Pulmonary artery endothelial cell (primary cell): ENCODE measurements around the gene RACK1. TPM values are rescaled to one million over a fixed set of nuclear protein-coding genes. Genes with fewer than 3 reads are reported as not detected.

Source experiments
- DNase-seq: peaks from one replicate; pipeline ENCODE4 v3.0.0-alpha.2; 2011; ENCODE audit warnings: low read depth, low spot score
- total RNA-seq: library from RNA; depleted of rRNA; stranded (reverse); fragments of >200 nt; gene quantifications from 2 replicates; pipeline ENCODE4 v1.2.3, GENCODE V29; 2014

The RACK1 gene
- total RNA-seq, 1 donor from 2014 or later, result 8,367 TPM

GRCh38 chr5:181259974-181260719 is 16.4 kb upstream of the RACK1 start:
- DNase-seq, result no peak

GRCh38 chr5:181259283-181259682 is 15.6 kb upstream of the RACK1 start:
- DNase-seq, result no peak

GRCh38 chr5:181258576-181258975 is 14.9 kb upstream of the RACK1 start:
- no peak for DNase-seq

- no peak for DNase-seq
These were observed 12.3 kb upstream of the RACK1 start for GRCh38 chr5:181255836-181256578.

GRCh38 chr5:181255276-181255675 is 11.6 kb upstream of the RACK1 start:
- no peak for DNase-seq

GRCh38 chr5:181248277-181248676 is 4.6 kb upstream of the RACK1 start:
- DNase-seq, result no peak

- no peak for DNase-seq
These were observed 2.8 kb upstream of the RACK1 start for GRCh38 chr5:181246276-181247049.

- DNase-seq, result no peak
These were observed 1.9 kb upstream of the RACK1 start for GRCh38 chr5:181245427-181246275.

- no peak for DNase-seq
These were observed 615 bp downstream of the RACK1 start for GRCh38 chr5:181243018-181243563.

GRCh38 chr5:181242031-181242451 is 1.7 kb downstream of the RACK1 start:
- no peak for DNase-seq

GRCh38 chr5:181241393-181241975 is 2.2 kb downstream of the RACK1 start:
- DNase-seq, result peak; percentile 73

- no peak for DNase-seq
These were observed 4.5 kb downstream of the RACK1 start for GRCh38 chr5:181239062-181239663.

GRCh38 chr5:181237729-181238385 is 5.8 kb downstream of the RACK1 start:
- DNase-seq, result no peak

GRCh38 chr5:181236954-181237641 is 6.6 kb downstream of the RACK1 start:
- no peak for DNase-seq

- DNase-seq, result no peak
These were observed 7.2 kb downstream of the RACK1 start for GRCh38 chr5:181236471-181236870.

GRCh38 chr5:181235689-181236366 is 7.9 kb downstream of the RACK1 start:
- DNase-seq, result no peak

- no peak for DNase-seq
These were observed 8.4 kb downstream of the RACK1 start for GRCh38 chr5:181235323-181235688.
